Glomerular endothelial cell (primary cell): ENCODE results near the gene TNFAIP8L2. TPM values are rescaled to one million over a fixed set of nuclear protein-coding genes. Genes with fewer than 3 reads are reported as not detected.

Experiments
- DNase-seq: peaks from one replicate; pipeline ENCODE4 v3.0.0-alpha.2; 2011; ENCODE audit warnings: low read depth, low spot score; ENCODE audit errors: extremely low read depth
- total RNA-seq: library from RNA; depleted of rRNA; stranded (reverse); fragments of >200 nt; gene quantifications from 2 replicates; pipeline ENCODE4 v1.2.3, GENCODE V29; 2015

The TNFAIP8L2 gene
- total RNA-seq, 1 donor from 2014 or later = not detected

DNA sequence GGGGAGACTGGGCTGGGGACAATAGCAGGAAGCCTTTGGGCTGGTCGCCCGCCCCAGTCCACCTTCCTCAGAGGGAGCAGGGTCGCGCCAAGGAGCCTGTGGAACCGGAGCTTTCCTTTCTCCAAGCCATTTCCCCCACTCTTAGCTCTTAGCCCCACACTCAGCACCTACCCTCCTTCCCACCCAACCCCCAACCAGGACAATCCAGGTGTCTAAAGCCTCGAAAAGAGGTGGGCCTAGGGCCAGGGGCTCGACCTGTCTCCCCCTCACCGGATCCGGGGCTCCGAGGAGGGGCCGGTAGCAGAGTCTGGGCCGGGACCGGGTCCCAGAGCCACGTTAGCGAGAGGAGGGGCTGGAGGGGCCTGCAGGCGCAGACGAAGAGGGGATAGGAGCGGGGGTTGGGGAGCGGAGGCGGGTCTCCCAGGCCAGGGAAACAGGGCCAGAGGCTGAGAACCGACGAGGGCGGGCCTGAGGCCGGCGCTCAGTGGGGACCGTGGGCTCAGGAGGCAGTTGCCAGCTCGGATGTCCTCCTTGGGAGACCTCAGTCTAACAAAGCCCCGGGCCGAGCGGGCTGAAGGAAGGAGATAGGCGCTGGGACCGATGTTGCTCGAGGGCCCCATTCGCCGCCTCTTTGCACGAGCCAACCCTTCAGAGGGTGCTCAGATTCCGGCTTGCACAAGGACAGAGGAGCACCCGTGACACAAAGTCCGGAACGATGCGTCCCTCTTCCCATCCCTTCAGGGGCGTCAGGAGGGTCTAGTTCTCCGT lies 11.0 kb upstream of the TNFAIP8L2 start:
- DNase-seq = no peak

DNA sequence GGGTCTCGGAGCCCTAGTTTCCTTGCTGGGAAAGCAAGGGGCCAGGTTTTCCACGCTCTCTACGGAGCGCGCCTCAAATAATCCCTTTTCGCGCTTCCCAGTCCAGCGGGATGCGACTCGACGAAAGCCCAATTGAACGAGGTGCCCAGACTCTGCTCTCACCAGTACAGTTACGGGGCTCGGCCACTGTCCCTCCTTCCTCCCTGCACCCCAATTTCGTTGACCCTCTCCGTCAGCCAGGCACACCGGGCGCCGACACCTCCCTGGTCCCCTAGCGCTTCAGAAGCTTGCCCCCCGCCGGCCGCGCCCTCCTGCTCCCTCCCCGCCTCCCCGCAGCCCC lies 10.4 kb upstream of the TNFAIP8L2 start:
- DNase-seq = no peak

DNA sequence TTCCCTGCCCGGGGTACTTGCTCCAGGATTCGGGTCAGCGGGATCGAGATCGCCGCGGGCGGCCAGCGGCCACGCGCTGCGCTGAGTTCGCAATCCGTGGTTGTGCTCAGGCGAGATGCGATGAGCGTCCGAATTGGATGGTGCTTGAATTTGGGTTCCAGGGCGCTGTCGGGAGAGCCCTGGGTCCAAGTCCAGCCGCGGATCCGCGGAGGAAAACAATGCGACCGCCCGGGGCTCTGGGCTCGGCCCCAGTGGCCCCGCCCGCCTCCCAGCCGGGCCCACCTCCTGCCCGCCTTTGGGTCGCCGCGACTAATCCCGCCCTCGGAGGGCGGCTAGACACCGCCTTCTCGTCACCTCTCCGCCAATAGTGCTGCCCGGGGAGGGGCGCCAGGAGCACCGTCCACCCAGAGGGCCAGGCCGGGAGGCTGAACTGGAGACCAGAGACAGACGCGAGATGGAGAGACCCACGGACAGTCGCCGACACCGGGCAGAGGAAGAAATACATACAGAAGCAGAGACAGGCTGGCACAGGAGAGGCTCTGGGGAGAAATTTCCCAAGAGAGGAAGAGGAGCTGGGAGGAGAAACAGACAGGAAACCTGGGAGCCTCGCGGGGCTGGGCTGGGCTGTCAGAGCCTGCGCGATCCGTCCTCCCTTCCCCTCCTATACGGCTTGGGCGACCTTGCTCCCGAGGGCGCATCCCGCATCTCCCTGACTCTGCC lies 9.9 kb upstream of the TNFAIP8L2 start, which contains the start of gene SEMA6C:
Gene SEMA6C (minus strand): TSS at position 220 of the 720 bp plus-strand sequence. CDS start 4,010 bp downstream, outside the sequence.
- DNase-seq = peak; percentile 34

DNA sequence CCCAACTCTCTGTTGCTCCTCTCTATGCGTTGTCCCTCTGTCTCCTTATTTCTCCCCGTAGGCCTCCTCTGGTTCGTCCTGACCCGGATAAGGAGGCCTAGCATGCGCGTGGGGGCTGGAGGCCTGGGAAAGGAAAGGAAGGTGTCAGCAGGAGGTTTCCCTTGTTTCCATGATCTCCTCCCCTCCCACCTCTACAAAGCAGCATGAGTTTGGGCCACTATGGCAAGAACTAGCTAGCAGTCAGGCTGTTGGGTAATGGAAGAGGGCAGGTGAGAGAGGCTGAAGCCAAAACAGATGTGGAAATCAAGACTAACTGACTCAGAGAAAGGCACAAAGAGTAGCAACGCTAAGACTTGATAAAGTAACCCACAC lies 9.3 kb upstream of the TNFAIP8L2 start:
- no peak for DNase-seq

DNA sequence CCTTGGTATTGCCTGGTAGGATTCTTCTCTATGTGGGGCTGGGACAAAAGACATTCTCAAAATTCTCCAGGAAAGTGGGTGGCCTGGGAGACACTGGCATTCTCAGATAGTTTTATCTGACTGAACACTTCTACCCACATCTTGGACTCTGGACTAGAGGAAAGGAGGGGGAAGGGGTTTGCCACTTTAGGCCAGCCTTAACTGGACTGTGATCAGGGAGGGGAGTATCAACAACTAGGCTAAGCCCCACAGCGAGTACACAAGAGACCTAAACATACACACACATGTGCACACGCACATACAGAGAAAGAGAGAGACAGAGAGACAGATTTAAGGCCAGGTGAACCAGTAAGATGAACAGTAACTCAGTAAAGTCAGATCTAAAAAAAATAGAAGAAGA lies 8.8 kb upstream of the TNFAIP8L2 start:
- DNase-seq = no peak

DNA sequence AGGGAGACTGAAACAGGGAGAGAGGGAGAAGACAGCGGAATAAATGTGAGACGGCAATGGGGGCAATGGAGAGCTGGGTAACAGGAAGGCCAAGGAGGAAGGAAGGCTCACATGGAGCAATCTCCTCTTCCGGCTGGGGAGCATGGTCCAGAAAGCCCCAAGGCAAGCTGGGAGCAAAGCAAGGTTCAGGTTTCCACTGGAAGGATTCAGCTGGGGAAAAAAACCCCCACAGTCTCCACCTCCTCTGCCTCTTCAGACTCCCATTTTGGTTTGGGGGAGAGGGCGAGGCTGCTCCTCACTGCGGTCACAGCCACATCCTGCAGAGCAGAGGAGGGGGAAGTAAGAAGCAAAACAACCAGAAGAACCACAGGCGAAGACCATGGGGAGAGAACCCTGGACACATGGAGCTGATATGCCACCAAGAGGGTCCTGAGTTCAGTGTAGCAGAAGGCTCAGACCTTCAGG lies 650 bp downstream of the TNFAIP8L2 start:
- no peak for DNase-seq

DNA sequence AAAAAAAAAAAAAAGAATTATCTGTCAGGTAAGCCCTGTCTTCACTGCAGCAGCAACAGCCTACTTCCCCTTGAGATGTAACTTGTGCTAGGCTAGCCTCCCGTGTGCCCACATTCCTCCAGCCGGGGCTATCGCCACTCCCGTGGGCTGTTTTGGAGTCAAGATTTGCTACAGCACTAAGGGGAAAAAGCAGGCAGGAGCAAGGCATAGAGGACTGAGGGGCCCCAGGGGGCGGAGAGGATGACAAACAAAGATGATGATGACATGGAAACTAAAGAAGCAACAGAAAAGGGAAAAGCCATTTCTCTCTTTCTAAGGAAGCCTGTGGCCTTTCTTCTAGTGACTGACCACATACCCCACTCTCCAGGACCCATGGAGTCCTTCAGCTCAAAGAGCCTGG lies 1.9 kb downstream of the TNFAIP8L2 start:
- DNase-seq = no peak

DNA sequence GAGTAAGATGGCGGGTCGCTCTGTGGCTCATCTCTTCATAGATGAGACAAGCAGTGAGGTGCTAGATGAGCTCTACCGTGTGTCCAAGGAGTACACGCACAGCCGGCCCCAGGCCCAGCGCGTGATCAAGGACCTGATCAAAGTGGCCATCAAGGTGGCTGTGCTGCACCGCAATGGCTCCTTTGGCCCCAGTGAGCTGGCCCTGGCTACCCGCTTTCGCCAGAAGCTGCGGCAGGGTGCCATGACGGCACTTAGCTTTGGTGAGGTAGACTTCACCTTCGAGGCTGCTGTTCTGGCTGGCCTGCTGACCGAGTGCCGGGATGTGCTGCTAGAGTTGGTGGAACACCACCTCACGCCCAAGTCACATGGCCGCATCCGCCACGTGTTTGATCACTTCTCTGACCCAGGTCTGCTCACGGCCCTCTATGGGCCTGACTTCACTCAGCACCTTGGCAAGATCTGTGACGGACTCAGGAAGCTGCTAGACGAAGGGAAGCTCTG lies 2.4 kb downstream of the TNFAIP8L2 start:
- no peak for DNase-seq

DNA sequence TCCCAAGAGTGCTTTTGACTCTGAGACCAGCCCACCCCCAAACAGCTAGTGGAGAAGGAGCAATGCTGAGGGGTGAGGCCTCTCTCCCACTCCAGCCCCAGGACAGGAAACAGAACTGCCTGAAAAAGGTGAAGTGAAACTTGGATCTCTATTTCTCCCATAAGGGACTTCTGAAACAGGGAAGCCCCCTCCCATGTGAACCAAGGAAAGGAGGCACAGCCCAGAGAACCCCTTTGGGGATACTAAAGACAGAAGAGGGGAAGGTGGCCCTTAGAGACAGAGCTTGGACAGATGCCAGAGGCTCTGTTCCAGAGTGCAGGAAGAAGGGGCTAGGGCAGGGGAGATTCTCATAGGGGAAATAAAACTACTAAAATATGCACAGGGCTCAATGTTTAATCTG lies 2.9 kb downstream of the TNFAIP8L2 start:
- DNase-seq = no peak

DNA sequence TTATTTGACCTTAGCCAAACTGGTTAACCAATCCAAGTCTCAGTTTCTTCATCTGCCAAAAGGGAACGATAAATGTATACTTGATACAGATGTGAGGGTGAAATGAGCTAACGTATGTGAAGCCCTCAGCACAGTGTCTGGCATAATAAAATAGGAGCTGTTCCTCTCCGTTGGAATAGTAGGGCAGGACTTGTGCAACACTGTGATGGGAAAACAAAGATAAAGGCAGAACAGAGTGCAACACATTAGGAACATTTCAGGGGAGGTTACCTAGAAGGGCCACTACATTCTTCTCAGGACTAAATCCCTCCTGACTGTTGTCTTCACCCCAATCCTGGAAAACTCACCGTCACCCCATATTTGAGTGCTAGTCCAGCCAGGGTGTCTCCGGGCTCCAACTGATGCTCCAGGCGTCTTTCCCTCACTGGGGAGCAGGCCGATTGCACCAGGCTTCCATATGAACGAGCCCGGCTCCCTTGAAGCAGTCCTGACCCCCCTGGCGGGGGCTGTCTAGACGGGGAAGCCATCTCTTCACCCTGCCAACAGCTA lies 8.4 kb downstream of the TNFAIP8L2 start:
- no peak for DNase-seq

DNA sequence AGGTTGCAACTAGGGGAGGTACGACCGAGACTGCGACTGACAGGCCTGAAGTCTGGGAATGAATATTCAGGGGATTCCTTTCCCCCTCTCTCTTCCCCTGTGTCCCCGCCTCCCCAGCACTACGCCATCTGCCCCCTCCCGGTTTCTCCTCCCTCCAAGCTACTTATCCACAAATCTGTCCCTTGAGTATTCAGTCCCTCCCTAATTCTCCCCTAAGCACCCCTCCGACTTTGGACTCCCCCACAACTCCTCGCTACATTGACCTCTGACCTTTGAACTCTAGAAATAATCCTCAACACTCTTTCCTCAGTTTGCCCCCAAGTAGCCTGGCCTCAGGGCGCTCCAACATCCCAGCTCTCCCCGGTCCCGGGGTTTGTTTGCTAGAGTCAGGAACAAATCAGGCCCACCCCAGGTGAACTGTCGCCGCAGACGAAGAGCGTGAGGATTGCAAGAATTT lies 8.9 kb downstream of the TNFAIP8L2 start:
- no peak for DNase-seq

DNA sequence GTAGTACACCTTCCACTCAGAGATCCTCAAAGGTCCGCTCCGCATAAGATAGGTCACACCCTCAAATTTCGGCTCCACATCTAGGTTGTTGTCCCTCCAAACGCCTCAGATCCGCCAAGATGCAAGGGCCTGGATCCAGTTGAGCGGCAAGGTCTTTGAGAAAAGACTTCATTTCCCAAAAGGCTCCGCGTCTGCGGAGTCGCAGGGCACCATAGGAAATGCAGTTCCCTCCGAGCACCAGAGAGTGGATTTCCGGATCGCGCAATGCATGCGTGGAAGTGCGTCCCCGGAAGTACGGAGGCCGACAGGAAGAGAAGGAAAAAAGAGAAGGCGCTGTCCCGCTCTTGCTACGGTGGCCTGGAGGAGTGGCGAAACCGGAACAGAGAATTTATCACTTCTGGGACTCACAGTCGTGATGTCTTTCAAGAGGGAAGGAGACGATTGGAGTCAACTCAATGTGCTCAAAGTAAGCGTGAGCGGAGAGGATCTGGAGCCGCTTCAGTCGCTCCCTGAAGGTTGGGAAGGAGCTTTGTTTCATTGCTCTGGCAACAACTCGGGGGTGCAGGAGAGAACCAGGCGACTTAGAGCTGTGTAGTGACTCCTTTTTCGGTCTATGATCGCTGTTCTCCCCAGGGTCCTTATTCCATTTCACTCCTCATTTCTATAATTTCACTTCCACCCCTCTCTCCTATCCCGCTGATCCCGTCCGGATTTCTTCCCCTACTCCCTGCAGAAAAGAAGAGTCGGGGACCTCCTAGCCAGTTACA lies 9.5 kb downstream of the TNFAIP8L2 start, which contains the start of the genes LYSMD1 and SCNM1:
Gene LYSMD1 (minus strand): TSS at position 165 of the 767 bp plus-strand sequence. CDS start 644 bp downstream, outside the sequence.
Gene SCNM1 (plus strand): TSS at position 407 of the 767 bp plus-strand sequence. CDS start 9 bp downstream, at position 416.
- DNase-seq = peak; percentile 84

DNA sequence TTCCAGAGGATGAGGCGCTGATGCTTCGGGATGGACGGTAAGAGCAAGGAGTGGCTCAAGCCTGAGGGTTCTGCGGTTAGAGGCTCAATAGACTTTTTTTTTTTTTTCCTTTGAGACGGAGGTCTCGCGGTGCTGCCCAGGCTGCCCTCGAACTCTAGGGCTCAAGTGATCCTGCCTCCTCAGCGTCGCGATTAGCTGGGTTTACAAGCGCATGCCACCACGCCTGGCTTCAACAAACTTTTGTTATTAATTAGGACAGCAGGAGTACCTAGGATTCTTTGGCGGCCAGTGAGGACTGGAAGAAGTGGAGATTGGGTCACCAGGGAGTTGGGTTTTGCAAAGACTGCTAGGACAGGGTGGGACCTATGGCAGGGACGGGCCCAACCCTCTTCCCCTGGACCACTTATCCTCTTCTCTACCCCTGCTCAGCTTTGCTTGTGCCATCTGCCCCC lies 10.1 kb downstream of the TNFAIP8L2 start:
- no peak for DNase-seq

DNA sequence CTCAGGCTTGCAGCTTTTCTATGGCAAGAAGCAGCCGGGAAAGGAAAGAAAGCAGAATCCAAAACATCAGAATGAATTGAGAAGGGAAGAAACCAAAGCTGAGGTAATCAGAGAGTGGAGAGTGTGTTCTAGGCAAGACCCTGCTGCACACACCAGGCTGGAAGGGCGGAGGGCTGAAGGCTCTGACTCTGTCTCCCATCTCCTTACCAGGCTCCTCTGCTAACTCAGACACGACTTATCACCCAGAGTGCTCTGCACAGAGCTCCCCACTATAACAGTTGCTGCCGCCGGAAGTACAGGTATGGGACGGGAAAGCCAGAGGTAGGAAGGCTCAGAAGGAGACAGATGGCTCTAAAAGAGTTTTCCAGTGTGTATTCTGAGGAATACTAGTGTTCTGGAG lies 10.7 kb downstream of the TNFAIP8L2 start:
- DNase-seq = no peak

DNA sequence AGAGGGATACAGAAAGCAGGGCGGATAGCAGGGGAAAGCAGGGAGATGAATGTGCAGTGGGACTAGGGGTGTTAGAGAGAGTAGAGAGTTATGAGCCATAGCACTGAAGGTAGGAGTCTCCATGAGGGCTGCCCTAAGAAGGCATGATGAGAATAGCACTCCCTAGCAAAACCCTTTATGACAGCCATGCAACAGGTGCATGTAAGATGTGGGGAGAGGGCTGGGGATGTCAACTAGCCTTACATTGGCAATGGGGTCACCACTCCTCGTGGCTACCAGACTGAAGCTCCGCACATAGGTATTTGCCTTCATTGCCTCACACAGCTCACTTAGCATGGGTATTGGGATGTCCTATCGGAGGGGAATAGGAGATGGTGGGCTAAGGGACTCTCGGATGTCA lies 14.7 kb downstream of the TNFAIP8L2 start:
- no peak for DNase-seq

DNA sequence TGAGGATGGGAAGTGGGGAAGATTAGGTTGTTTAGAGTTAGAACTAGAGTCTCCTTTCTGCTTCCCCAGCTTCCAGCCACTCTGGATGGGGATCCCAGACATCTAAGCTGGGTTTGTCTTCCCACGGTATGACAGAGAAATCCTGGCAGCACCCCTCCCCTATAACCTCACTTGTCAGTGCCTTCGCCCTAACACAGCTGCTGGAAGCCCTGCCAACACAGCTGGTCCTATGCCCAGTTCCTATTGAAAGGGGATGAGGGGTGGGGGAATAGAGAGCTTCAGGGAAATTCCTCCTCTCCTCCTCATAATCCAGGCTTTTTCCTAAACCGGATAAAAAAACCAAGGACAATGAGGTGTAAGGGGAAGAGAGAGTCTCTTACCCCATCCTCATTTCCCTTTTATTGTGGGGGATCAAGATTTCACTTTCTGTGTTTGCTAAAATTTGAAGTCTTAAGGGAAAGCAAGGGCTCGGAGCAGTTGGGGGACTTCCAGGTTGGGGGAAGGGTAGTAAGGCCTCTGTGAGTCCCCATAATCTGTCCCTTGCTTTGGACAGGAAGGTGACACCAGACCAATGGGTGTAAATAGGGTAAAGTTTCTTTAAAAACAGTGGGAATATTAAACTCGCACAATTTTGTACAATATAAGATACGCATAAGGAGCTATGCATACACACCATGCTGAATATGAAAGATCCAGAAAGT lies 18.7 kb downstream of the TNFAIP8L2 start:
- DNase-seq = no peak

DNA sequence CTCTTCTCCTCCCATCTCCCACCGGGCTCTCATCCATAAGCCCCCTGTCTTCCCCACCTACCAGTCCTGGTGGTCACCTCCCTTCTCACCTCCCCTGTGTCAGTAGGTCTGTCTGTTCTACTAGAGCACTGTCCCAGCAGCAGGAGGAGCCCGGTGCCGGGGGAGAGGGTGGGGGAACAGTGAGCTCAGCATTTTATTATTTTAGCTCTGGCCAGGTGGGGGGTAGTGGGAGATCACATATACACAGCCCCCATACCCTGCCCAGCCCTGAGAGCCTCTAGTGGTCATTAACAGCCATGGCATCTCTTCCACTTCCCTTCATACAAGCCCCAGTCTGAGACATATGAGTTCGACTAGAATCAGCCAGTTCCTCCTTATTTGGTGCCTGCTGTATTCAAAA lies 19.4 kb downstream of the TNFAIP8L2 start, which contains the start of gene TMOD4:
Gene TMOD4 (minus strand): TSS at position 119 of the 400 bp plus-strand sequence. CDS start 1,106 bp downstream, outside the sequence.
- DNase-seq = no peak

DNA sequence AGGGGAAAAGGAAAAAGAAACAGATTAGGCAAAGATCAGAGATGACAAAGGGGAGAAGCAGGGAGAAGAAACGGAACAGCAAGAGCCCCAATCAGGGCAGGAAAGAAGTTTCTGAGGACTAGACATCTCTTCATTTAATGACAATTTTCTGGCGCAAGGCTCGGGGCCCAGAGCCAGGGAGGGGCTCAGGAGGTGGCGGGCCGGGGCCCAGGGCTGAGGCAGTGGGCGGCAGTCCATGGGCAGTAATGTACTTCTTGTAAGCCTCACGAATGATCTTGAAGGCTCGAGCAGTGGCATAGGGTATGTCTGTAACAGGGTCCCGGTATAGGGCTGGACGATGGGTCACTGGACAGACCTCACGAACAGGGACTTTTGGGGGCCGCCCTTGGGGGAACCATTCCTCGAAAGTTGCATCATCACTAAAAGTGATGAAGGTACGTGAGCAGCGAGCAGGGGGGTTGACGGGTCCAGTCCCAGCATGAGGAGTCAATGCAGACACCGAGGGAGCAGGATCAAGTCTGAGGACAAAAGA lies 20.1 kb downstream of the TNFAIP8L2 start:
- no peak for DNase-seq

DNA sequence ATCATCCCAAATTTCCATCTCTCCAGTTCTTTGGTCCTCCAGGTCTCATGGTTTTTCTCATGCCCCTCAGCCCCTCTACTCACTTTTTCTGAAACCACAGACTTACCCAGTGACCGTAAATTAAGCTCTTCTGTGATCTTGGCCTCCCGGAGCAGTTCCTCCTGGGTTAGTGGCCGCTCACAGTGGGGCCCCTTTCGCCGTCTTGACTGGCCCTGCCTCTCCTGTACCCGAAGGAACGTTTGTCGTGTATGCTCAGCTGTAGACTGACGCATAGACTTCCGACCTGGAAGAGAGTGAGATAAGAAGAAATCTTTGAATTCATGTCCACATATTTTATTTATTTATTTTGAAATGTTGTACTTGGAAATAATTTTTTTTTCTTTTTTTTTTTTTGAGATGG lies 27.8 kb downstream of the TNFAIP8L2 start:
- DNase-seq = no peak
